Astrocyte (in vitro differentiated cells and primary cell): ENCODE measurements around the gene LGALS3BP. TPM values are rescaled to one million over a fixed set of nuclear protein-coding genes. Genes with fewer than 3 reads are reported as not detected.
"Not testable (repeated sequence)": the region's sequence is repeated elsewhere in the genome, so short reads cannot be mapped to it uniquely, and the experiment has no call there.

ENCODE experiments used
- DNase-seq: peaks from one replicate; pipeline ENCODE4 v3.0.0-alpha.2; 2010; ENCODE audit warnings: low read depth
- FAIRE-seq: peaks from 2 replicates; lab custom pipeline; 2011; peaks lifted over from hg19 to GRCh38; lab: Jason Lieb, UNC
- H2AFZ ChIP-seq: 2 replicates; pipeline ENCODE4 v1.6.0; 2012; ENCODE audit warnings: low read depth, low read length, inconsistent platforms
- H3K27ac ChIP-seq: 2 replicates; pipeline ENCODE4 v1.5.1; 2011; ENCODE audit warnings: low read depth, low read length, inconsistent platforms
- H3K27me3 ChIP-seq: 2 replicates; pipeline ENCODE4 v1.6.0; 2011; ENCODE audit warnings: low read length, inconsistent platforms; ENCODE audit not compliant: insufficient read depth
- H3K36me3 ChIP-seq: 2 replicates; pipeline ENCODE4 v1.5.1; 2011; ENCODE audit warnings: low read length, inconsistent platforms; ENCODE audit not compliant: insufficient read depth
- H3K4me1 ChIP-seq: 2 replicates; pipeline ENCODE4 v1.5.1; 2011; ENCODE audit warnings: low read length, inconsistent platforms; ENCODE audit not compliant: insufficient read depth
- H3K4me2 ChIP-seq: 2 replicates; pipeline ENCODE4 v1.6.0; 2012; ENCODE audit warnings: low read length, inconsistent platforms
- H3K4me3 ChIP-seq: 2 replicates; pipeline ENCODE4 v1.5.1; 2011; ENCODE audit warnings: low read depth, mild to moderate bottlenecking, low read length, inconsistent platforms; ENCODE audit not compliant: insufficient read depth
- H3K79me2 ChIP-seq: 2 replicates; pipeline ENCODE4 v1.6.0; 2012; ENCODE audit warnings: mild to moderate bottlenecking, low read length, inconsistent platforms; ENCODE audit not compliant: insufficient read depth
- H3K9ac ChIP-seq: 2 replicates; pipeline ENCODE4 v1.6.0; 2012; ENCODE audit warnings: mild to moderate bottlenecking, low read length, inconsistent platforms
- H3K9me3 ChIP-seq: 2 replicates; pipeline ENCODE4 v1.5.1; 2012; ENCODE audit warnings: low read depth, mild to moderate bottlenecking, low read length, inconsistent platforms; ENCODE audit not compliant: insufficient read depth
- H4K20me1 ChIP-seq: 2 replicates; pipeline ENCODE4 v1.6.0; 2012; ENCODE audit warnings: low read length, inconsistent platforms; ENCODE audit not compliant: insufficient read depth
- H3K27ac Mint-ChIP-seq: one replicate; pipeline ENCODE4 v1.8.0; 2021; ENCODE audit warnings: mild to moderate bottlenecking, mixed read lengths; ENCODE audit not compliant: unreplicated experiment
- H3K27me3 Mint-ChIP-seq: one replicate; pipeline ENCODE4 v1.8.0; 2021; ENCODE audit warnings: low read depth, mixed read lengths; ENCODE audit not compliant: unreplicated experiment
- H3K36me3 Mint-ChIP-seq: one replicate; pipeline ENCODE4 v1.8.0; 2021; ENCODE audit warnings: low read depth, mixed read lengths; ENCODE audit not compliant: unreplicated experiment
- H3K4me1 Mint-ChIP-seq: one replicate; pipeline ENCODE4 v1.8.0; 2021; ENCODE audit warnings: low read depth, mixed read lengths; ENCODE audit not compliant: unreplicated experiment
- H3K4me3 Mint-ChIP-seq: one replicate; pipeline ENCODE4 v1.8.0; 2021; ENCODE audit warnings: mild to moderate bottlenecking, moderate library complexity, mixed read lengths; ENCODE audit not compliant: unreplicated experiment
- H3K9me3 Mint-ChIP-seq: one replicate; pipeline ENCODE4 v1.8.0; 2021; ENCODE audit warnings: mild to moderate bottlenecking, mixed read lengths; ENCODE audit not compliant: unreplicated experiment
- CTCF ChIP-seq: IDR thresholded peaks from 2 replicates; pipeline ENCODE4 v1.5.1; 2011; ENCODE audit warnings: low read depth, mild to moderate bottlenecking, inconsistent platforms, low read length, moderate library complexity; ENCODE audit not compliant: insufficient read depth
- EZH2 ChIP-seq: IDR thresholded peaks from 2 replicates; pipeline ENCODE4 v1.6.1; 2012; ENCODE audit warnings: mild to moderate bottlenecking, low read length, inconsistent platforms; ENCODE audit not compliant: insufficient read depth
- total RNA-seq: library from RNA; stranded (reverse); gene quantifications from 2 replicates; pipeline ENCODE4 v1.2.1, GENCODE V29; 2021

The LGALS3BP gene
- total RNA-seq, 1 donor from 2014 or later: 495 TPM

GRCh38 chr17:78947235-78948149 is 32.2 kb downstream of the LGALS3BP start:
- Mint-ChIP-seq H3K9me3 (peaks cover 5% of the 10 kb centered on the region), H3K27ac (no peak overlapping the region), H3K27me3 (peaks cover 14% of the 10 kb centered on the region), H3K4me3 (no peak overlapping the region), H3K4me1 (no peaks in the 10 kb centered on the region), H3K36me3 (peaks cover 2% of the 10 kb centered on the region)
- H3K4me3 ChIP-seq: no peak overlapping the region
- no peak overlapping the region for H2AFZ ChIP-seq
- H3K36me3 ChIP-seq: no peaks in the 10 kb centered on the region
- H3K79me2 ChIP-seq: no peaks in the 10 kb centered on the region
- H3K4me1 ChIP-seq: peaks cover 9% of the 10 kb centered on the region
- DNase-seq: no peak
- no peak overlapping the region for H3K9ac ChIP-seq
- no peak for FAIRE-seq
- no peak overlapping the region for H3K27ac ChIP-seq
- no peaks in the 10 kb centered on the region for H4K20me1 ChIP-seq
- H3K27me3 ChIP-seq: no peaks in the 10 kb centered on the region
- H3K9me3 ChIP-seq: peaks cover 13% of the 10 kb centered on the region
- H3K4me2 ChIP-seq: no peak overlapping the region
- TF ChIP-seq CTCF (no peak), EZH2 (no peak)

DNA sequence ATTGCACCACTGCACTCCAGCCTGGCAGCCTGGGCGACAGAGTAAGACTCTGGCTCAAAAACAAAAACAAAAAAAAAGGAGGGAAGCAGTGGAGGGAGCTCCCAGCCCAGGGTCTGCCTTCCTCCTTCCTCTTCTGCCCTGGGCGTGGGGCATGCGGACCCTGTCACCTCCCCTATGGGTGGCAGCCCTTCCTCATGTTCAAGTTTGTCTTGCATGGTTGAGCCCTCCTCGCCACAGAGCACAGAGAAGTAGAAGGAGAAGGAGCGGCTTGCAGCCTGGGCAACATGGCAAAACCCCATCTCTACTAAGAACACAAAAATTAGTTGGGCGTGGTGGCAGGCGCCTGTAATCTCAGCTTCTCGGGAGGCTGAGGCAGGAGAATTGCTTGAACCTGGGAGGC is 33.1 kb downstream of the LGALS3BP start:
- H3K9ac ChIP-seq: no peak overlapping the region
- H4K20me1 ChIP-seq: no peaks in the 10 kb centered on the region
- TF ChIP-seq EZH2: no peak
- TF ChIP-seq CTCF: no peak
- no peak overlapping the region for H2AFZ ChIP-seq
- H3K4me1 ChIP-seq: peaks cover 5% of the 10 kb centered on the region
- no peak for DNase-seq
- H3K4me3 Mint-ChIP-seq: no peak overlapping the region
- H3K9me3 Mint-ChIP-seq: peaks cover 5% of the 10 kb centered on the region
- no peaks in the 10 kb centered on the region for H3K27me3 ChIP-seq
- no peak overlapping the region for H3K27ac ChIP-seq
- H3K79me2 ChIP-seq: no peaks in the 10 kb centered on the region
- no peak for FAIRE-seq
- peaks cover 11% of the 10 kb centered on the region for H3K27me3 Mint-ChIP-seq
- H3K4me1 Mint-ChIP-seq: no peaks in the 10 kb centered on the region
- H3K4me2 ChIP-seq: no peak overlapping the region
- peaks cover 13% of the 10 kb centered on the region for H3K9me3 ChIP-seq
- no peaks in the 10 kb centered on the region for H3K36me3 ChIP-seq
- H3K4me3 ChIP-seq: no peak overlapping the region
- no peak overlapping the region for H3K27ac Mint-ChIP-seq
- H3K36me3 Mint-ChIP-seq: peaks cover 2% of the 10 kb centered on the region

- FAIRE-seq (no peak), DNase-seq (no peak)
- Histone ChIP-seq H3K4me3 (no peak overlapping the region), H3K36me3 (no peaks in the 10 kb centered on the region), H4K20me1 (no peaks in the 10 kb centered on the region), H3K4me1 (peaks cover 5% of the 10 kb centered on the region), H3K27ac (no peak overlapping the region), H3K9me3 (peaks cover 12% of the 10 kb centered on the region), H2AFZ (no peak overlapping the region), H3K4me2 (no peak overlapping the region), H3K79me2 (no peaks in the 10 kb centered on the region), H3K9ac (no peak overlapping the region), H3K27me3 (no peaks in the 10 kb centered on the region)
- Mint-ChIP-seq H3K36me3 (peaks cover 2% of the 10 kb centered on the region), H3K4me3 (no peak overlapping the region), H3K9me3 (peaks cover 5% of the 10 kb centered on the region), H3K27ac (no peak overlapping the region), H3K27me3 (peaks cover 11% of the 10 kb centered on the region), H3K4me1 (no peaks in the 10 kb centered on the region)
- TF ChIP-seq EZH2 (no peak), CTCF (no peak)
Measured at GRCh38 chr17:78946131-78946530, 33.6 kb downstream of the LGALS3BP start.

GRCh38 chr17:78945455-78945854 is 34.3 kb downstream of the LGALS3BP start:
- not testable (repeated sequence) for H3K4me1 Mint-ChIP-seq, DNase-seq, H3K4me1 ChIP-seq, H3K27me3 ChIP-seq, H3K4me2 ChIP-seq, FAIRE-seq, H3K9ac ChIP-seq, H3K36me3 ChIP-seq, H3K4me3 ChIP-seq, H3K27ac Mint-ChIP-seq, H3K36me3 Mint-ChIP-seq, H3K9me3 Mint-ChIP-seq, H3K9me3 ChIP-seq, H3K4me3 Mint-ChIP-seq, H3K27ac ChIP-seq, H2AFZ ChIP-seq, H3K79me2 ChIP-seq, H4K20me1 ChIP-seq
- peaks cover 11% of the 10 kb centered on the region for H3K27me3 Mint-ChIP-seq
